ENCODE results near the gene SRPK2.
"Not testable (repeated sequence)": the region's sequence is repeated elsewhere in the genome, so short reads cannot be mapped to it uniquely, and the experiment has no call there.

GRCh38 chr7:105194959-105195358, 193.8 kb downstream of the SRPK2 start:
- not testable (repeated sequence) for TF ChIP-seq POLR2A (IDR thresholded peaks at IDR 0.05)
- TF ChIP-seq, protein P1, sequence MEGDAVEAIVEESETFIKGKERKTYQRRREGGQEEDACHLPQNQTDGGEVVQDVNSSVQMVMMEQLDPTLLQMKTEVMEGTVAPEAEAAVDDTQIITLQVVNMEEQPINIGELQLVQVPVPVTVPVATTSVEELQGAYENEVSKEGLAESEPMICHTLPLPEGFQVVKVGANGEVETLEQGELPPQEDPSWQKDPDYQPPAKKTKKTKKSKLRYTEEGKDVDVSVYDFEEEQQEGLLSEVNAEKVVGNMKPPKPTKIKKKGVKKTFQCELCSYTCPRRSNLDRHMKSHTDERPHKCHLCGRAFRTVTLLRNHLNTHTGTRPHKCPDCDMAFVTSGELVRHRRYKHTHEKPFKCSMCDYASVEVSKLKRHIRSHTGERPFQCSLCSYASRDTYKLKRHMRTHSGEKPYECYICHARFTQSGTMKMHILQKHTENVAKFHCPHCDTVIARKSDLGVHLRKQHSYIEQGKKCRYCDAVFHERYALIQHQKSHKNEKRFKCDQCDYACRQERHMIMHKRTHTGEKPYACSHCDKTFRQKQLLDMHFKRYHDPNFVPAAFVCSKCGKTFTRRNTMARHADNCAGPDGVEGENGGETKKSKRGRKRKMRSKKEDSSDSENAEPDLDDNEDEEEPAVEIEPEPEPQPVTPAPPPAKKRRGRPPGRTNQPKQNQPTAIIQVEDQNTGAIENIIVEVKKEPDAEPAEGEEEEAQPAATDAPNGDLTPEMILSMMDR (IDR thresholded peaks at IDR 0.05), result not testable (repeated sequence)
